Aorta (tissue), 5 donors: Measurements from ENCODE around the gene SIAH1. TPM values are rescaled to one million over a fixed set of nuclear protein-coding genes. Genes with fewer than 3 reads are reported as not detected.
A peak's percentile ranks its signal among the peaks of the same experiment; 100 is the strongest.
"Not testable (repeated sequence)": the region's sequence is repeated elsewhere in the genome, so short reads cannot be mapped to it uniquely, and the experiment has no call there.

Source experiments
- ATAC-seq: fragments of 200-7000 bp; cut with Tn5 transposase; one replicate; pipeline ENCODE4 v1.9.1; 2022; ENCODE audit warnings: moderate library complexity; ENCODE audit not compliant: low FRiP score
- DNase-seq, 2 donors: peaks; one replicate each; pipeline ENCODE4 v3.0.0-alpha.2; 2020
- H3K27ac ChIP-seq, 2 donors: one replicate each; pipeline ENCODE4 v1.5.1; 2013; ENCODE audit warnings: low read length in 2 of 2, mild to moderate bottlenecking in 2 of 2, moderate library complexity in 2 of 2, control low read depth in 1 of 2, inconsistent platforms in 1 of 2, low read depth in 1 of 2
- H3K27me3 ChIP-seq, 2 donors: one replicate each; pipeline ENCODE4 v1.6.1; 2013; ENCODE audit warnings: control low read depth in 1 of 2, low read length in 1 of 2, mild to moderate bottlenecking in 1 of 2, moderate library complexity in 1 of 2; ENCODE audit not compliant: insufficient read depth in 2 of 2, control insufficient read depth in 1 of 2
- H3K36me3 ChIP-seq, 2 donors: one replicate each; pipeline ENCODE4 v1.6.1; 2013; ENCODE audit warnings: control low read depth in 1 of 2, low read length in 1 of 2, mild to moderate bottlenecking in 1 of 2; ENCODE audit not compliant: insufficient read depth in 2 of 2, control insufficient read depth in 1 of 2
- H3K4me1 ChIP-seq, 2 donors: one replicate each; pipeline ENCODE4 v1.6.1; 2013; ENCODE audit warnings: low read length in 2 of 2, control low read depth in 1 of 2, mild to moderate bottlenecking in 1 of 2, moderate library complexity in 1 of 2; ENCODE audit not compliant: insufficient read depth in 2 of 2, control insufficient read depth in 1 of 2
- H3K4me3 ChIP-seq, 2 donors: one replicate each; pipeline ENCODE4 v1.5.1; 2013; ENCODE audit warnings: low read length in 2 of 2, control low read depth in 1 of 2, mild to moderate bottlenecking in 1 of 2
- H3K9me3 ChIP-seq: one replicate; pipeline ENCODE4 v1.6.1; 2013; ENCODE audit warnings: mild to moderate bottlenecking, low read length; ENCODE audit not compliant: control insufficient read depth
- WGBS, 2 donors: extraction: QIAGEN DNeasy Blood & Tissue Kit; methylation state at CpG; one replicate each; pipeline ENCODE4 v1.1.7; 2013; 5-methylcytosine and 5-hydroxymethylcytosine counted together
- intact Hi-C, 2 donors: fragments of 100-400 bp; cut with DNase I; formaldehyde crosslinking; loops; one replicate each; pipeline versions ENCODE4 v1.14.2 to v1.15.0; 2022
- polyA plus RNA-seq, 2 donors: library from polyadenylated mRNA; stranded (reverse); fragments of 200-250 nt; gene quantifications; one replicate each; pipeline ENCODE4 v1.2.3, GENCODE V29; 2013
- total RNA-seq, 2 donors: library from RNA; stranded (reverse); fragmentation: NEBNext Ultra II Directional; extraction: Animal tissue kit (Norgen Biotek cat#: 25700); gene quantifications; one replicate each; pipeline ENCODE4 v1.2.1, GENCODE V29; 2021
- donor health status: healthy with polysubstance abuse.
- donor health status: Bipolar disorder and iron deficiency.
- donor health status: DM: no; HTN: no; CAD: no.
- donor health status: DM: no; HTN: no; CAD: no.
- donor health status: DM: yes; HTN: yes; CAD: no.

Gene SIAH1
- total and polyA plus RNA-seq, 4 donors = 12.7 to 24.3 (median 19.6) TPM

GRCh38 chr16:48383009-48383876, 2.0 kb downstream of the SIAH1 start:
- H3K27me3 ChIP-seq = no peaks in the 10 kb centered on the region
- peak overlapping the region; percentile 96 to 99 for H3K4me3 ChIP-seq
- DNase-seq (no peak), ATAC-seq (no peak)
- no peak overlapping the region for H3K27ac ChIP-seq
- intact Hi-C loops = no loop called here
- H3K9me3 ChIP-seq = no peaks in the 10 kb centered on the region
- no peaks in the 10 kb centered on the region for H3K36me3 ChIP-seq
- H3K4me1 ChIP-seq = peaks cover 2 to 19% of the 10 kb centered on the region in 2 donors
- 44 to 47% methylated on average over 6 of the region's 6 CpGs for WGBS, 2 donors

DNA sequence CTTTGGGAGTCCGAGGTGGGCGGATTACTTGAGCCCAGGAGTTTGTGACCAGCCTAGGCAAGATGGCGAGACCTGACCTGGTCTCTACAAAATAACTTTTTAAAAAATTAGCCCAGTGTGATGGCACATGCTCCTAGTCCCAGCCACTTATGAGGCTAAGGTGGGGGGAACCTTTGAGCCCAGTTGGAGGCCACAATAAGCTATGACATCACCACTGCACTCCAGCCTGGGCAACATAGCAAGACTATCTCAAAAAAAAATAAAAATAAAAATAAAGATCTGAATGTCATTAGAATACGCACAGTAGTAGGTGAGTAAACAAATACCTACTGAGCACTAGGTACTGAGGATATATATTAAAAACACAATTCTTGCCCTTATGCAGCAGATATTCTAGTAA, 3.1 kb downstream of the SIAH1 start:
- H3K27me3 ChIP-seq = no peaks in the 10 kb centered on the region
- ATAC-seq (no peak), DNase-seq (no peak)
- no peak overlapping the region for H3K27ac ChIP-seq
- no peak overlapping the region for H3K4me3 ChIP-seq
- H3K36me3 ChIP-seq = no peaks in the 10 kb centered on the region
- 96 to 98% methylated on average over 4 of the region's 4 CpGs for WGBS, 2 donors
- H3K9me3 ChIP-seq = no peaks in the 10 kb centered on the region
- intact Hi-C loops = no loop called here
- peaks cover 2 to 14% of the 10 kb centered on the region in 2 donors for H3K4me1 ChIP-seq

DNA sequence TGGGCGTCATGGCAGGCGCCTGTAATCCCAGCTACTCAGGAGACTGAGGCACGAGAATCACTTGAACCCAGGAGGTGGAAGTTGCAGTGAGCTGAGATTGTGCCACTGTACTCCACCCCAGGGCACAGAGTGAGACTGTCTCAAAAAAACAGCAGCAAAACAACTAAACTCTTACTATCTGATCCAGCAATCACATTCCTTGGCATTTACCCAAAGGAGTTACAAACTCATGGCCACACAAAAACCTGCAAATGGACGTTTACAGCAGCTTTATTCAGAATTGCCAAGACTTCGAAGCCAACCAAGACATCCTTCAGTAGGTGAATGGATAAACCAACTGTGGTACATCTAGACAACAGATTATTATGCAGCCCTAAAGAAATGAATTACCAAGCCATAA, 4.0 kb downstream of the SIAH1 start:
- ATAC-seq (no peak), DNase-seq (no peak)
- Histone ChIP-seq H3K27me3 (no peaks in the 10 kb centered on the region), H3K36me3 (no peaks in the 10 kb centered on the region), H3K4me1 (peaks cover 2 to 14% of the 10 kb centered on the region in 2 donors), H3K27ac (no peak overlapping the region), H3K4me3 (no peak overlapping the region), H3K9me3 (no peaks in the 10 kb centered on the region)
- intact Hi-C loops = no loop called here
- 74 to 76% methylated on average over 5 of the region's 5 CpGs for WGBS, 2 donors

DNA sequence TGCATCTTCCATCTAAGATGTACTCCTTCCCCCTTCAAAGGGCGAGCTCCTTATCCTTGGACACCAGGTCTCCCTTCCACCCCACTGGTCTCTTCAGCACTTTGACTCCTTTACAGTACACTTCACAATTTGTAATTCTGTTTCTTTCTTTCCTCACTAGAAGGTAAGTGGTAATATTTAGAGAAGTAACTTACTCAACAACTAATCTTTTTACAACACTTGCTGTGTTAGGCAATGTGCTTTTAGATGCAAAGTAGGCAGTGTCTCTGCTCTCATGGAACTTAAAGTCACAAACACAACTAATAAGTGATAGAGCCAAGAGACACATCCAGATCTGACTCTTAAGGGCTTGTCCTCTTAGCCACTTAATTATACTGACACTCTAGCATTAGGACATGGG, 6.4 kb downstream of the SIAH1 start:
- intact Hi-C loops = no loop called here
- H3K27ac ChIP-seq = no peak overlapping the region
- DNase-seq (no peak), ATAC-seq (no peak)
- H3K4me1 ChIP-seq = peaks cover 2 to 20% of the 10 kb centered on the region in 2 donors
- H3K4me3 ChIP-seq = no peak overlapping the region
- 85 to 91% methylated on average over 1 of the region's 1 CpG for WGBS, 2 donors
- H3K36me3 ChIP-seq = no peaks in the 10 kb centered on the region
- no peaks in the 10 kb centered on the region for H3K9me3 ChIP-seq
- no peaks in the 10 kb centered on the region for H3K27me3 ChIP-seq

GRCh38 chr16:48378276-48378675, 6.9 kb downstream of the SIAH1 start:
- WGBS, 2 donors = 90 to 94% methylated on average over 5 of the region's 5 CpGs

DNA sequence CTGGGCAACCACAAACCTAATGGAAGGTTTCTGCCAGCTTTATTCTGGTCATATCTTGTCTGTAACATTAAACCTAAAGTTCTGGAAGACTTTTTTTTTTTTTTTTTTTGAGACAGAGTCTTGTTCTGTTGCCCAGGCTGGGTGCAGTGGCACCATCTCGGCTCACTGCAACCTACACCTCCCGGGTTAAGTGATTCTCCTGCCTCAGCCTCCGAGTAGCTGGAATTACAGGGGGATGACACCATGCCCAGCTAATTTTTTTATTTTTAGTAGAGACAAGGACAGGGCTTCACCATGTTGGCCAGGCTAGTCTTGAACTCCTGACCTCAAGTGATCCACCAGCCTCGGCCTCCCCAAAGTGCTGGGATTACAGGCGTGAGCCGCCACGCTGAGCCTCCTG, 7.9 kb downstream of the SIAH1 start:
- H3K4me3 ChIP-seq, H3K9me3 ChIP-seq, DNase-seq, H3K27me3 ChIP-seq, intact Hi-C loops, H3K36me3 ChIP-seq, ATAC-seq, H3K27ac ChIP-seq: not testable (repeated sequence)
- 69% methylated on average over 7 of the region's 7 CpGs for WGBS, 2 donors
- H3K4me1 ChIP-seq = peaks cover 2 to 24% of the 10 kb centered on the region in 2 donors

More at GRCh38 chr16:48378276-48378675, 6.9 kb downstream of the SIAH1 start:
- Histone ChIP-seq H3K36me3 (no peaks in the 10 kb centered on the region), H3K4me1 (peaks cover 2 to 21% of the 10 kb centered on the region in 2 donors), H3K27ac (no peak overlapping the region), H3K9me3 (no peaks in the 10 kb centered on the region), H3K27me3 (no peaks in the 10 kb centered on the region), H3K4me3 (no peak overlapping the region)
- no peak for DNase-seq
- intact Hi-C loops = no loop called here
- ATAC-seq = no peak

GRCh38 chr16:48374255-48374654, 11.0 kb downstream of the SIAH1 start:
- ATAC-seq (no peak), DNase-seq (no peak)
- Histone ChIP-seq H3K4me1 (peaks cover 1 to 17% of the 10 kb centered on the region in 2 donors), H3K9me3 (no peaks in the 10 kb centered on the region), H3K27ac (no peak overlapping the region), H3K27me3 (no peaks in the 10 kb centered on the region), H3K4me3 (no peak overlapping the region), H3K36me3 (no peaks in the 10 kb centered on the region)
- intact Hi-C loops = no loop called here
- 44 to 54% methylated on average over 2 of the region's 2 CpGs for WGBS, 2 donors

- Histone ChIP-seq H3K4me3 (no peak overlapping the region), H3K36me3 (no peaks in the 10 kb centered on the region), H3K9me3 (no peaks in the 10 kb centered on the region), H3K27ac (no peak overlapping the region), H3K27me3 (no peaks in the 10 kb centered on the region), H3K4me1 (peaks cover 1 to 15% of the 10 kb centered on the region in 2 donors)
- intact Hi-C loops = no loop called here
- DNase-seq (no peak), ATAC-seq (no peak)
- 78 to 80% methylated on average over 4 of the region's 4 CpGs for WGBS, 2 donors
These were observed 11.8 kb downstream of the SIAH1 start for GRCh38 chr16:48373258-48374029.
